ENCODE results near the gene SGCE.

GRCh38 chr7:94656925-94657731 lies 1.2 kb upstream of the SGCE start:
- TF ChIP-seq CTCF (IDR thresholded peaks at IDR 0.05 in 8 of 11, conservative IDR thresholded peaks at IDR 0.05 in 3 of 11) (no peak), POLR2A (IDR thresholded peaks at IDR 0.05) (no peak)
